IPS-NIHi7 (cell line): ENCODE measurements around the gene SLC39A6.

Source experiments
- DNase-seq: peaks from one replicate; pipeline ENCODE4 v3.0.0; 2012; ENCODE audit warnings: mixed read lengths; ENCODE audit errors: extremely low spot score

The SLC39A6 gene

DNA sequence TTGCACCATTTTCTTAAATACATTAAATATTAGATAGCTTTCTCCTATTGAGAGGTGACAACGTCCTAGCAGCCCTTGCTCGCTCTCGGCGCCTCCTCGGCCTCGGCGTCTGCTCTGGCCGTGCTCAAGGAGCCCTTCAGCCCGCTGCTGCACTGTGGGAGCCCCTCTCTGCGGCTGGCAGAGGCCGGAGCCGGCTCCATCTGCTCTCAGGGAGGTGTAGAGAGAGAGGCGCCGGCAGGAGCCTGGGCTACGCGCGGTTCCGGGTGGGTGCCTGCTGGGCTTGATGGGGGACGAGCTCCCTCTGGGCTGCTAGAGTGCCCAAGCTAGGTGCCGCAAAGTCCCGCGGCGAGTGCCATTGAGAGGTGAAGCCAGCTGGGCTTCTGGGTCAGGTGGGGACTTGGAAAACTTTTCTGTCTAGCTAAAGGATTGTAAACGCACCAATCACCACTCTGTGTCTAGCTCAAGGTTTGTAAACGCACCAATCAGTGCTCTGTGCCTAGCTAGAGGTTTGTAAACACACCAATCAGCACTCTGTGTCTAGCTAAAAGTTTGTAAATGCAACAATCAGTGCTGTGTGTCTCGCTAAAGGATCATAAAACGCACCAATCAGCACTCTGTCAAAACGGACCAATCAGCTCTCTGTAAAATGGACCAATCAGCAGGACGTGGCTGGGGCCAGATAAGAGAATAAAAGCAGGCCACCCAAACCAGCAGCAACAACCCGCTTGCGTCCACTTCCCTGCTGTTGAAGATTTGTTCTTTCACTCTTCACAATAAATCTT lies 64.9 kb downstream of the SLC39A6 start:
- no peak for DNase-seq

DNA sequence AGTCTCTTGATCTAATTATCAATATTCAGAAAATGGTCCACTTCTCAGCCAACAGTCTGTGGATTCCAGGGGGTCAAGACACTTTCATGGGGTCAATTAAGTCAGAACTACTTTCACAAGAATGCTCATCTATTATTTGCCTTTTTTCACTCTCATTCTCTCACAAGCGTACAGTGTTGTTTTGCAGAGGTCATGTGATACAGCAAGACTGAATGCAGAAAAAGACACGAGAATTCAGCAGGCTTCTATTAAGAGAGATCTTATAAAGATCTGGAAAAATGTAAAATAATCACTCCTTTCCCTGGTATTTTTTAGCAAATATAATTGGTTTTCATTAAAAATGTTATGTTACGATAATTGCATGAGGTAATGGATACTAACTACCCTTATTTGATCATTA lies 70.5 kb downstream of the SLC39A6 start:
- DNase-seq = no peak
